Left renal cortex interstitium (tissue), 4 donors: Measurements from ENCODE around the gene MYMX. TPM values are rescaled to one million over a fixed set of nuclear protein-coding genes. Genes with fewer than 3 reads are reported as not detected.
A peak's percentile ranks its signal among the peaks of the same experiment; 100 is the strongest.
"Not testable (repeated sequence)": the region's sequence is repeated elsewhere in the genome, so short reads cannot be mapped to it uniquely, and the experiment has no call there.

Experiments
- DNase-seq, 4 donors: peaks; one replicate each; pipeline ENCODE4 v3.0.0-alpha.2; 2013; ENCODE audit warnings: low read depth in 4 of 4, low spot score in 2 of 4, missing footprints in 1 of 4
- polyA plus RNA-seq, 4 donors: library from polyadenylated mRNA; unstranded; fragments of 120-200 nt; gene quantifications; one replicate each; pipeline ENCODE4 v1.2.1, GENCODE V29; 2013; ENCODE audit not compliant: insufficient read length in 4 of 4

MYMX gene
- polyA plus RNA-seq, 4 donors = 0.38 to 1.0 (median 0.57) TPM

- DNase-seq = no peak
These were observed 13.4 kb downstream of the MYMX start for GRCh38 chr6:44230034-44230675.

GRCh38 chr6:44231426-44231825, 14.7 kb downstream of the MYMX start:
- DNase-seq = not testable (repeated sequence)

- DNase-seq = no peak
These were observed 16.2 kb downstream of the MYMX start for GRCh38 chr6:44232676-44233566.

- no peak for DNase-seq
These were observed 16.9 kb downstream of the MYMX start for GRCh38 chr6:44233567-44234100.

- DNase-seq = peak in 1 of 4 donors; percentile 65
These were observed 17.6 kb downstream of the MYMX start for GRCh38 chr6:44234101-44235025.

- DNase-seq = no peak
These were observed 18.5 kb downstream of the MYMX start for GRCh38 chr6:44235269-44235668.

- no peak for DNase-seq
These were observed 19.3 kb downstream of the MYMX start for GRCh38 chr6:44235891-44236516.

GRCh38 chr6:44237021-44237812, 20.5 kb downstream of the MYMX start:
- DNase-seq = peak in 2 of 4 donors; percentile 63 to 73

- DNase-seq = peak in 1 of 4 donors; percentile 68
These were observed 21.2 kb downstream of the MYMX start for GRCh38 chr6:44237813-44238433.

GRCh38 chr6:44238687-44239350, 22.1 kb downstream of the MYMX start:
- DNase-seq = no peak

- no peak for DNase-seq
These were observed 26.6 kb downstream of the MYMX start for GRCh38 chr6:44243345-44243744.

- no peak for DNase-seq
These were observed 28.7 kb downstream of the MYMX start for GRCh38 chr6:44245391-44245911.

GRCh38 chr6:44245912-44246662, 29.4 kb downstream of the MYMX start:
- peak in 1 of 4 donors; percentile 73 for DNase-seq

GRCh38 chr6:44246663-44247337, 30.1 kb downstream of the MYMX start, which contains the start of gene HSP90AB1:
TSS of gene HSP90AB1 (plus strand) at chr6:44247101. CDS start at chr6:44248630, 1,529 bp downstream.
- peak in 3 of 4 donors; percentile 92 to 95 (median 93) for DNase-seq

GRCh38 chr6:44247338-44248302, 30.9 kb downstream of the MYMX start:
- no peak for DNase-seq
